B cell (primary cell): ENCODE results near the gene AIFM1. TPM values are rescaled to one million over a fixed set of nuclear protein-coding genes. Genes with fewer than 3 reads are reported as not detected.

ENCODE experiments used
- polyA plus RNA-seq: library from polyadenylated mRNA; depleted of rRNA; stranded (reverse); fragments of >200 nt; gene quantifications from 2 replicates; pipeline ENCODE4 v1.2.3, GENCODE V29; 2012
- total RNA-seq, 2 donors: library from RNA; stranded (reverse); fragments of 120-200 nt in 1 of 2; gene quantifications; 1 replicate in 1 of 2; 2 replicates in 1 of 2; pipeline versions ENCODE4 v1.2.3 to v1.2.4, GENCODE V29; 2013 to 2022

Gene AIFM1
- total and polyA plus RNA-seq, 2 donors (not counting 1 experiment from before 2014, with no cell fraction given), result 11.4 to 15.9 TPM

Other genes with a start within 250 kb of the AIFM1 start
- 14.3 and 14.4 TPM in 2 replicates for gene BCORL1, start 183.2 kb downstream of the AIFM1 start, total RNA-seq
- gene BCORL1, start 183.2 kb downstream of the AIFM1 start, polyA plus RNA-seq, result 1.8 and 1.9 TPM in 2 replicates
- 26.3 and 26.5 TPM in 2 replicates for gene ELF4, start 55.3 kb downstream of the AIFM1 start, total RNA-seq
- 24.7 and 25.1 TPM in 2 replicates for gene ELF4, start 55.3 kb downstream of the AIFM1 start, polyA plus RNA-seq
- gene RAB33A, start 6.1 kb upstream of the AIFM1 start, total RNA-seq, result 2.2 and 2.4 TPM in 2 replicates
- 1.5 and 5.4 TPM in 2 replicates for gene RAB33A, start 6.1 kb upstream of the AIFM1 start, polyA plus RNA-seq
- gene ZNF280C, start 103.1 kb upstream of the AIFM1 start, total RNA-seq, result 7.0 and 7.1 TPM in 2 replicates
- gene ZNF280C, start 103.1 kb upstream of the AIFM1 start, polyA plus RNA-seq, result 2.3 and 3.2 TPM in 2 replicates
- gene SLC25A14, start 174.1 kb upstream of the AIFM1 start, total RNA-seq, result 21.1 and 23.7 TPM in 2 replicates
- 13.1 and 26.7 TPM in 2 replicates for gene SLC25A14, start 174.1 kb upstream of the AIFM1 start, polyA plus RNA-seq
- not detected in 2 replicates for gene GPR119, start 219.8 kb upstream of the AIFM1 start, total RNA-seq
- not detected in 2 replicates for gene GPR119, start 219.8 kb upstream of the AIFM1 start, polyA plus RNA-seq
- gene RBMX2, start 236.1 kb upstream of the AIFM1 start, total RNA-seq, result 25.2 TPM in 2 replicates
- gene RBMX2, start 236.1 kb upstream of the AIFM1 start, polyA plus RNA-seq, result 8.0 and 9.8 TPM in 2 replicates